ENCODE data around the gene ACO1. TPM values are rescaled to one million over a fixed set of nuclear protein-coding genes. Genes with fewer than 3 reads are reported as not detected.

ACO1 gene
- total and polyA plus RNA-seq, 12 donors, result 7.1 to 77.6 (median 65.1) TPM

GRCh38 chr9:32456564-32456963 lies 72.1 kb downstream of the ACO1 start:
- TF ChIP-seq, protein P1, sequence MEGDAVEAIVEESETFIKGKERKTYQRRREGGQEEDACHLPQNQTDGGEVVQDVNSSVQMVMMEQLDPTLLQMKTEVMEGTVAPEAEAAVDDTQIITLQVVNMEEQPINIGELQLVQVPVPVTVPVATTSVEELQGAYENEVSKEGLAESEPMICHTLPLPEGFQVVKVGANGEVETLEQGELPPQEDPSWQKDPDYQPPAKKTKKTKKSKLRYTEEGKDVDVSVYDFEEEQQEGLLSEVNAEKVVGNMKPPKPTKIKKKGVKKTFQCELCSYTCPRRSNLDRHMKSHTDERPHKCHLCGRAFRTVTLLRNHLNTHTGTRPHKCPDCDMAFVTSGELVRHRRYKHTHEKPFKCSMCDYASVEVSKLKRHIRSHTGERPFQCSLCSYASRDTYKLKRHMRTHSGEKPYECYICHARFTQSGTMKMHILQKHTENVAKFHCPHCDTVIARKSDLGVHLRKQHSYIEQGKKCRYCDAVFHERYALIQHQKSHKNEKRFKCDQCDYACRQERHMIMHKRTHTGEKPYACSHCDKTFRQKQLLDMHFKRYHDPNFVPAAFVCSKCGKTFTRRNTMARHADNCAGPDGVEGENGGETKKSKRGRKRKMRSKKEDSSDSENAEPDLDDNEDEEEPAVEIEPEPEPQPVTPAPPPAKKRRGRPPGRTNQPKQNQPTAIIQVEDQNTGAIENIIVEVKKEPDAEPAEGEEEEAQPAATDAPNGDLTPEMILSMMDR (IDR thresholded peaks at IDR 0.05), result no peak
- H3K36me3 ChIP-seq, result peaks cover 0 to 98% (median 21%) of the 10 kb centered on the region in 9 donors
- no peak overlapping the region for H3K27ac ChIP-seq
- no peaks in the 10 kb centered on the region for H3K27me3 ChIP-seq
- 91 to 100% methylated on average over 1 of the region's 1 CpG for WGBS, 2 donors
- peaks cover 0 to 8% (median 0%) of the 10 kb centered on the region in 9 donors for H3K4me1 ChIP-seq
- no peak overlapping the region for H3K4me3 ChIP-seq
- ATAC-seq (peak in 2 of 8 donors; percentile 18 to 37), DNase-seq (no peak)
- intact Hi-C loops (cut with DNase I), result loop anchor here in 2 of 10 donors (10.0 kb wide), 2 partner anchors 52 to 62 kb away; no protein-coding TSS in a partner anchor
- H3K9me3 ChIP-seq, result no peaks in the 10 kb centered on the region

GRCh38 chr9:32463500-32464293 lies 79.3 kb downstream of the ACO1 start:
- Histone ChIP-seq H3K9me3 (no peaks in the 10 kb centered on the region), H3K4me1 (no peaks in the 10 kb centered on the region), H3K27ac (no peak overlapping the region), H3K4me3 (no peak overlapping the region), H3K27me3 (no peaks in the 10 kb centered on the region), H3K36me3 (peaks cover 0 to 99% (median 8%) of the 10 kb centered on the region in 9 donors)
- intact Hi-C loops (cut with DNase I), result loop anchor here in 1 of 10 donors (10.0 kb wide), 2 partner anchors 49 to 61 kb away; partner anchors contain the start of gene RIGI
- DNase-seq, result no peak
- ATAC-seq, result no peak
- WGBS, 2 donors, result 96% methylated on average over 5 of the region's 5 CpGs
- TF ChIP-seq, protein P1 (IDR thresholded peaks at IDR 0.05), result no peak

GRCh38 chr9:32468740-32469139 lies 84.3 kb downstream of the ACO1 start:
- H3K36me3 ChIP-seq, result peaks cover 0 to 100% (median 20%) of the 10 kb centered on the region in 9 donors
- intact Hi-C loops (cut with DNase I), result loop anchor here in 2 of 10 donors (5.0 to 10.0 kb wide), 3 partner anchors 39 to 56 kb away; partner anchors contain the start of gene RIGI (in 1 of the 2)
- WGBS, 2 donors, result 100% methylated on average over 1 of the region's 1 CpG

GRCh38 chr9:32472344-32472743 lies 87.9 kb downstream of the ACO1 start:
- ATAC-seq, result no peak
- intact Hi-C loops (cut with DNase I), result loop anchor here in 2 of 10 donors (10.0 kb wide), 2 partner anchors 48 to 102 kb away; partner anchors contain the start of gene NDUFB6 (in 1 of the 2)
- Histone ChIP-seq H3K4me1 (no peaks in the 10 kb centered on the region), H3K27me3 (no peaks in the 10 kb centered on the region), H3K36me3 (peaks cover 0 to 100% (median 28%) of the 10 kb centered on the region in 9 donors), H3K9me3 (no peaks in the 10 kb centered on the region), H3K4me3 (no peak overlapping the region), H3K27ac (no peak overlapping the region)
- TF ChIP-seq, protein P1 (IDR thresholded peaks at IDR 0.05), result no peak
- no peak for DNase-seq
- WGBS, 2 donors, result 93 to 99% methylated on average over 3 of the region's 3 CpGs

More at GRCh38 chr9:32468740-32469139, 84.3 kb downstream of the ACO1 start:
- H3K4me1 ChIP-seq, result no peaks in the 10 kb centered on the region
- DNase-seq (no peak), ATAC-seq (no peak)
- TF ChIP-seq, protein P1 (IDR thresholded peaks at IDR 0.05), result no peak
- H3K27ac ChIP-seq, result no peak overlapping the region
- no peaks in the 10 kb centered on the region for H3K9me3 ChIP-seq
- no peak overlapping the region for H3K4me3 ChIP-seq
- no peaks in the 10 kb centered on the region for H3K27me3 ChIP-seq

Measured in heart right ventricle (tissue), 16 donors.